Smooth muscle cell of the brain vasculature (primary cell): ENCODE measurements around the gene ZSCAN2.

Experiments
- DNase-seq: peaks from one replicate; pipeline ENCODE4 v3.0.0-alpha.2; 2012; ENCODE audit warnings: low read depth, low spot score

Gene ZSCAN2

GRCh38 chr15:84598250-84598649 is 2.6 kb upstream of the ZSCAN2 start:
- no peak for DNase-seq

GRCh38 chr15:84598993-84599392 is 1.8 kb upstream of the ZSCAN2 start:
- DNase-seq = no peak

- DNase-seq = no peak
Observed at GRCh38 chr15:84599906-84600305, 903 bp upstream of the ZSCAN2 start.

- DNase-seq = peak; percentile 56
Observed at GRCh38 chr15:84600331-84600686, 500 bp upstream of the ZSCAN2 start.

GRCh38 chr15:84601555-84601838 is 688 bp downstream of the ZSCAN2 start:
- DNase-seq = no peak

GRCh38 chr15:84603630-84604379 is 3.0 kb downstream of the ZSCAN2 start:
- no peak for DNase-seq

GRCh38 chr15:84604826-84605553 is 4.2 kb downstream of the ZSCAN2 start:
- no peak for DNase-seq

GRCh38 chr15:84605554-84605882 is 4.7 kb downstream of the ZSCAN2 start:
- no peak for DNase-seq

- no peak for DNase-seq
Observed at GRCh38 chr15:84606653-84607120, 5.9 kb downstream of the ZSCAN2 start.

GRCh38 chr15:84608707-84609284 is 8.0 kb downstream of the ZSCAN2 start:
- DNase-seq = no peak

GRCh38 chr15:84609818-84610525 is 9.2 kb downstream of the ZSCAN2 start:
- DNase-seq = no peak

GRCh38 chr15:84611631-84612030 is 10.8 kb downstream of the ZSCAN2 start:
- no peak for DNase-seq

- DNase-seq = no peak
Observed at GRCh38 chr15:84616235-84616634, 15.4 kb downstream of the ZSCAN2 start.

GRCh38 chr15:84620626-84621025 is 19.8 kb downstream of the ZSCAN2 start:
- no peak for DNase-seq

- no peak for DNase-seq
Observed at GRCh38 chr15:84621358-84621979, 20.7 kb downstream of the ZSCAN2 start.

GRCh38 chr15:84624359-84624758 is 23.6 kb downstream of the ZSCAN2 start:
- DNase-seq = no peak

- no peak for DNase-seq
Observed at GRCh38 chr15:84625123-84625522, 24.3 kb downstream of the ZSCAN2 start.

- no peak for DNase-seq
Observed at GRCh38 chr15:84629033-84629432, 28.2 kb downstream of the ZSCAN2 start.

GRCh38 chr15:84631706-84632272 is 31.0 kb downstream of the ZSCAN2 start:
- DNase-seq = no peak

- no peak for DNase-seq
Observed at GRCh38 chr15:84633311-84634227, 32.8 kb downstream of the ZSCAN2 start.
